HG03103 (cell line): Measurements from ENCODE around the gene IFNA8.
"Not testable (repeated sequence)": the region's sequence is repeated elsewhere in the genome, so short reads cannot be mapped to it uniquely, and the experiment has no call there.

ENCODE experiments used
- ATAC-seq: cut with Tn5 transposase; IDR thresholded peaks from one replicate; pipeline ENCODE4 v1.9.1; 2021; ENCODE audit warnings: low read depth; ENCODE audit not compliant: unreplicated experiment

The IFNA8 gene

DNA sequence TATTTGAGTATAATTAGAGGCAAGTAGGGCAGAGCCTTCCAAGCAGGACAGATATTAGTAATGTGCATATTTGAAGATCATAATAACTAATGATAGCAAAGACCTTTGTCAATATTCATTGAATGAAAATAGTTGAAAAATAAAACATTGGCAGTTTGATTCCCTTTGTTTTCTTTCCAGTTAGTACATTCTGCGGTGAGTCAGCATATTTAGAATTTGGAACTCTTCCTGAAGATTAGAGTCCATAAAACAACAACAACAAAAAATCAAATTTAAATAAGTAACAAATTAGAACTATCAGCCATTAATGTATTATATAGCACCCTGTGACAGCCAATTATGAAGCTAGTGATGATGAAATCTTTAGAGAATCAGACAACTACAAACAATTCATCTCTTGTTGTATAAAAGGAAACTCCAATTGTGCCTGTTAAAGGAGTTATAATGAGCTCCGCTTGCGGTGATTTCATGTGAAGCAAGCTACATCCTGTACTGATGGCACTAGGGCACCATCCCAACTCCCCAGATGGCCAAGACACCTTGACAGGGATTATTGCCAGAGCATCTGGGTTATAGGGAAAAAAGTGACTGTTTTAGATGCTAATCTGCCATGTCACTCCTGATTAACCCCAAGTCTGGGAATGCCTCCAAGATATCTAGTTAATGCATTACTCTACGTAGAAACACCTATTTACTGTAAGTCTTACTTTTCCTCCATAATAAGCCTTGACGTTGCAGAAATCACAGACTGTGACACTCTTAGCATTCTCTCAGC, 6.8 kb downstream of the IFNA8 start:
- no peak for ATAC-seq

DNA sequence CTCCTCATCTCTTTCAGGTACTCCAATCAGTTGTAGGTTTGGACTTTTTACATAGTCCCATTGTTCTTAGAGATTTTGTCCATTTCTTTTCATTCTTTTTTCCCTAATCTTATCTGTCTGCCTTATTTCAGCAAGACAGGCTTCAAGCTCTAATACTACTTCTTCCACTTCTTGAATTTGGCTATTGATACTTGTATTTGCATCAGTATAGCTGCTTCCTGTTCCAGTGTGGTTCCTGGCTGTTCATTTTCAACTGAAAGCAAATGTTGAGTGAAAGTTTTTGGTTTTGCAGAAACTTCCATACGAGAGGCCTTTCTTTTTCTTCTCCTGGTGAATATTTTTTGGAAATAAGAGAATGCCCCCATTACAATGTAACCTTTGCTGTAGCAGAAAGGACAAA, 19.3 kb downstream of the IFNA8 start:
- ATAC-seq: no peak

DNA sequence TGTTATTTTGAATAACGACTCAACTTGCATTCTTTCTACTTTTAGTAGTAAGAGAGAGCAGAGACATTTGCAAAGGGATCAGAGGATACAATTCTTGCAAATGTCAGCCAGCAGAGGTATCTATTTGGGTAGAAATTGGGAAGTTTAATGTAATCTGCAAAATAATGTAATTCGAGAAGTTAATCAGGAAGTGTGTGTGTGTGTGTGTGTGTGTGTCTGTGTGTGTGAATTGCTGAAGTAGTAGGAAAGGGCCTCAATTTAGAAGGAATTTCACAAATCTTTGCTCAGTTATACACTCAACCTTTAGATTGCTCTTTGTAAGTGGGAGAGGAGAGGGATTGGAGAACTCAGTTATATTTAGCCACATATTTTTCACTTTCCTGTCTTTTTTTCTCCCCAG, 20.3 kb downstream of the IFNA8 start:
- no peak for ATAC-seq

DNA sequence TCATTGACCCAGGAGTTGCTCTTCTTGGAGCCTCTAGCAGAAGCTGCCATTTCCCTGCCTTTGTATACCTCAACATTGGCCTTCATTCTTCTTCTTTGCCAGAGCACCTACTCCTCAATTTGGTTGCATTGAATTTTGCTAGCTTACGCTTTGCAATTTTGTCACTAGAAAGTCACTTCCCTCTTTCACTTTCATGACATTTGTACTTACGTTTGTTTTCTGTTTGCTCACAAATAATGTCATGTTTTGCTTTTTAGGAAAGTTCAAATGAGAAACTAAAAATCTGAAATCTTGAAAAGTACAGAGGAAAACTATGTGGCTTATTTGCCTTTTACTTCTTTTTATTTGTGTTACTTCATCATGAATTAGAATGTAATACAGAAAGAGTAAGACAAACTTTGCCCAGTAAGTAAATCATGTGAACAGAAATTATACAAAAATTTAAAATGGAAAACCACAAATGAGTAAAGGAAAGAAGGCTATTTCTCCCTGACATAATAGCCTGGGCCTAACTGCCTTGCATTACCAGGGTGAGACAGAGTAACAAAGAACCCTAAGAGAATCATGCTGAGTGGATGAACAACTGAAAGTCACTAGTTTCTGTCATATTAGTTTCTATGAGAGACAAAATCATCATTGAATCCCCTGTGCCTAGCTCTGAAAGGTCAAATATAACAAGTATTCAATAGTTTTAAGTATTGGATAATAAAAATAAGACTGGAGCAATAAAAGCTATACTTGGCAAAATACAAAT, 23.9 kb downstream of the IFNA8 start:
- peak; percentile 55 for ATAC-seq

DNA sequence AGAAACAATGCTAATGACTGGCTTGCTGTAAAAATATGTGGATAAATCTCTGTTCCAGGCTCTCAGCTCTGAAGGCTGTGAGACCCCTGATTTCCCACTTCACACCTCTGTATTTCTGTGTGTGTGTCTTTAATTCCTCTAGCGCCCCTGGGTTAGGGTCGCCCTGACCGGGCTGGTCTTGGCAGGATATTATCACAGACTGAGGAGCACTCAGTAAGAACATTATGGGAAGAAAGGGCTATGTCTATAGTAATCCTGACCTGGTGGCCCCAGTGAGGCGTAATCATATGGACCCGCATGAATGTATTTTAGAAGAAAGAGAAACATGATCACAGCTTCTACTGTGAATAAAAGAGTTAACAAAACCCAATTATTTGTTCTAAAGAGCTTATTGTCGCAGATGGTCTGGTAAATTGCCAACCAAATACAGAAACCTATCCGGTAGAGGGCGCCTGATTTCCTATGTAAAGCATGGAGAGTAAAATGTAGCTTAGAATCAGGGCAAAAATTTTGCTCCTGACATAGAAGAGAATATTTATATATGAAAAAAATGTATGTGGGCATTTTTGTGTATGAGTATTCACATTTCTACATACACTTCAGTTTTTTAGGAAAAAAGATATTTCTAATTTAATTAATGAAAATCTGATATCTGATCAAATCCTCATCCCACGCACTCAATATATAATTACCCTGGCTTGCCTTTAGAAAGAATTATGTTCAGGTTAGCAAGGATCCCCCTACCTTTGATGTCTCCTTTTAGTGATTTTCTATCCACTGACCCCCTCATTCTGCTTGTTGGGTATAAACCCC, 25.5 kb downstream of the IFNA8 start:
- no peak for ATAC-seq

DNA sequence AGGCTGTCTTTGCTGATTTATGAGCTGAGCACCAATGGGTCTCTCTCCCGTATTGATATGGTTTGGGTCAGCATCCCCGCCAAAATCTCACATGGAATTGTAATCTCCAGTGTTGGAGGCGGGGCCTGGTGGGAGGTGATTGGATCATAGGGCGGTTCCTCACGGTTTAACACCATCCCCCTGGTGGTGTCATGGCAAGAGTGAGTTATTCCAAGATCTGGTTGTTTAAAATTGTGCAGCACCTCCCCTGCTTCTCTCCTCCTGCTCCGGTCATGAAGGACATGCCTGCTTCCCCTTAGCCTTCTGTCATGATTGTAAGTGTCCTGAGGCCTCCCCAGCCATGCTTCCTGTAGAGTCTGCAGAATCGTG, 26.1 kb downstream of the IFNA8 start:
- not testable (repeated sequence) for ATAC-seq

DNA sequence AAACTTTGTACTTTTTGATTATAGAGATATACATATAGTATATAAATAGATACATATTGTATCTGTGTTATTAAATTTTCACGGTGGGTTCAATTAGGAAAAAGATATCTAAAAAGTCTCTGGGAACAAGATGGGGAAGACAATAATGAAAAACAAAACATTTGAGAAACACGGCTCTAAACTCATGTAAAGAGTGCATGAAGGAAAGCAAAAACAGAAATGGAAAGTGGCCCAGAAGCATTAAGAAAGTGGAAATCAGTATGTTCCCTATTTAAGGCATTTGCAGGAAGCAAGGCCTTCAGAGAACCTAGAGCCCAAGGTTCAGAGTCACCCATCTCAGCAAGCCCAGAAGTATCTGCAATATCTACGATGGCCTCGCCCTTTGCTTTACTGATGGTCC, 31.2 kb downstream of the IFNA8 start, which contains the start of gene IFNA1:
Gene IFNA1 (plus strand): TSS at position 301 of the 400 bp plus-strand sequence. CDS start 69 bp downstream, at position 370.
- no peak for ATAC-seq

DNA sequence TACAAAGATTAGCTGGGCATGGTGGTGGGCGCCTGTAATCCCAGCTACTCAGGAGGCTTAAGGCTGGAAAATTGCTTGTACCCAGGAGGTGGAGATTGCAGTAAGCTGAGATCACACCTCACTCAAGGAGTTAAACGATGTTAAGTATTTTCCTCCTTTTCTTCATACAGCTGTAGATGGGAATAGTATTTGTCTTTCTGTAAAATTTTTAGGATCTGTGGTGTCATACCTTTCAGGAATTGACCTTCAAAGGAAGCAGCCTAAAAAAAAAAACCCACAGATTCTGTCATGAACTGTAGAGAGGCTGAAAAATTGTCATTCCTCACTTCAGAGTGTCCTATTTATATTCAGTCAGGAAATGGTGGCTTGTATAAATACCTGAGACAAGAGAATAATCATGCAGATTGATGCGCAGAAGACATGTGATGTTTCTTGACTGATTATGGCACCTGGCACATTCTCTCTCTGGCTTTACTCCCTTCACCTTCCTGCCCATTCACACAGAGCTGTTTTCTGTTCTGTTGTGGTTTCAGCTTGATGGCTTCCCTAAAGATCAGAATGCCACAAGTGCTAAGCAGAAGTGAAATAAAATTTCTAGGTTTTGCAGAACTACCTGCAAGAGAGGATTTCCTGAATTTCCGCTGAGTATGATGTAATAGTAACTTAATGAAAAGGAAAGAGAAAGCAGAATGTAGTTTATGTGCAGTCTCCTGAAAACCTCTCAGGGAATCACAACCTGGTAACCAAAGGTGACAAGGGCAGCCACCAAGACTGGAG, 35.1 kb downstream of the IFNA8 start:
- ATAC-seq: peak; percentile 90

DNA sequence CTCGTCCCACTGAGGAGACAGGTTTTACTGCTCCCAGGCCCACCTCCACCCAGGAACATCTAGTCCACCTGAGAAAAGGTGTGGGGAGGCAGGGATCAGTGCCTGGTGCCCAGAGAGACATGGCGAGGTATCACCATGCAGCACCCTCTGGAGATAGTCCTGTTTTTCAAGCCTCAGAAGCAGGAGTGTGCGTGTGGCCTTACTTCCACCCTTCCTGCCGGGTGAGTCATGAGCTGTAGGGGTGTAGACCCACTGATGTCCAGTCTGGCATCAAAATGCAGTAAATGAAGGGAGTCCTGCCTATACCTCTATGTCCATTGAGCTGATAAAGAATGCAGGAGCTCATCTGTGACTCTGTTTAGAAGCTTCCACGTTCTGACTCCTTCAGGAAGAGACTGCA, 40.4 kb downstream of the IFNA8 start:
- not testable (repeated sequence) for ATAC-seq

DNA sequence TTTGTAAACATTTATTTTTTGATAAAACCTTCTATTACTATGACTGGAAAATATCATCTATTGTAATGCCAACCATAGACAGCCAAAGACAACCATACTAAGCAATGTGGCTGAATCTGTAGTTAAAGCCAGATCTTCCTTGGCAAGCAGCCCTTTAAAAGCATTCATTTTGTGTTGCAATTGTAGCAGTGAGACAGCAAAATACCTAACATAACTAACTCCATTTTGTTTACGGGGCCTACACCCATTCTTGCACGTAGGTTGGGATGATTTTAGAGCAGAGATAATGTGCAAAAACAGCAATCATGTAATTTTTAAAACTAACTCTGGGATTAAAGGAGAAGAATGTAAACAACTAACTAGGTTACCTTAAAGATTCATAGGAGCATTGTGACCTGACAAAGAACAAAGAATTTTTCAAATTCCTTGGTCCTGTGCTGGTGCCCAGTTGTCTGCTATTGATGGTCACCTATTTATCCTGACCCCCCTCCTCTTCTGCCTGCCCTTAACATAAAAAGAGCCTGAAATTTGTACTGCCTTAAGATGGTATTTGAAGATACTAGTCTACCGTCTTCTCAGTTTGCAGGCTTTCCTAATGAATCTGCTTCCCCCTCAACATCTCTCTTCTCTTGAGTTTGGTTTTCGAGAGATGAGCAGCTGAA, 41.9 kb downstream of the IFNA8 start:
- no peak for ATAC-seq

DNA sequence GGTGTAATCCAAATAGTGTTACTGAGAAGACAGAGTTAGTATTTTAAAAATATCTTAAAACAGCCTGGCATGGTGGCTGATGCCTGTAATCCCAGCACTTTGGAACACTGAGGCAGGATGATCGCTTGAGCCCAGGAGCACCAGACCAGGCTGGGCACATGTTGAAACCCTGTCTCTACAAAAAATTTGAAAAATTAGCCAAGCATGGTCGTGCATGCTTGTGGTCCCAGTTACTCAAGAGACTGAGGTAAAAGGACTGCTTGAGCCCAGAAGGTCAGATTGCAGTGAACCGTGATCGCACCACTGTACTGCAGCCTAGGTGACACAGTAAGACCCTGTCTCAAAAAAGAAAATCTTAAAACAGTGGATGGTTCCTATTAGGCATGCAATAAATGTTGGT, 43.8 kb downstream of the IFNA8 start:
- no peak for ATAC-seq

DNA sequence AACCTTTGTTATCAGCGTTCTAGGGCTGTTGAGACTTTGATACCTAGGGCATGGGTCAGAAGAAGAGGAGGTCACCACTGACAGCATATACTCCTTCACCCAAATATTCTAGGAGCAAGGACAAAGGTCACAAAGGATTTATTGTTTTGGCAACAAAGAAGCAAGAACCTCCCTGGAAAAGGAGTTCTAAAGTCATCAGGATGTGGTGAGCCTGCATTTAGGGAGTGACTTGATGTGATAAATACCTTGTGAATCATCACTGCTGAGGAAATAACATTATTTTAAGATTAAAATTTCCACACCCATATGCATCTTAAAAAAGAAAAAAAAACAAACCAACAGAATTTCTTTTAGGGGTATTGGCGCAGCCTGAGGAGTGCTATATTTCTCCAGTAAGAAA, 45.2 kb downstream of the IFNA8 start:
- ATAC-seq: no peak

DNA sequence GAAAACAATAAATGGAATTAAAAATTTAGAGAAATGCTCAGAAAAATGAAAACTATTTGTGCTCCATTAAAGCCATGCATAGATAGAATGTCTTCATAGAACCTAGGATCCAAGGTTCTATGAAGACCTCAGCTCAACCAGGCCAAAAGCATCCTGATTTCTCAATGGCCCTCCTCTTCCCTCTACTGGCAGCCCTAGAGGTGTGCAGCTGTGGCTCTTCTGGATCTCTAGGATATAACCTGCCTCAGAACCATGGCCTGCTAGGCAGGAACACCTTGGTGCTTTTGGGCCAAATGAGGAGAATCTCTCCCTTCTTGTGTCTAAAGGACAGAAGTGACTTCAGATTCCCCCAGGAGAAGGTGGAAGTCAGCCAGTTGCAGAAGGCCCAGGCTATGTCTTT, 46.4 kb downstream of the IFNA8 start:
- peak; percentile 97 for ATAC-seq
